Measurements from ENCODE around the gene SNCG. TPM values are rescaled to one million over a fixed set of nuclear protein-coding genes. Genes with fewer than 3 reads are reported as not detected.
"Not testable (repeated sequence)": the region's sequence is repeated elsewhere in the genome, so short reads cannot be mapped to it uniquely, and the experiment has no call there.

SNCG gene
- total RNA-seq = 265 TPM
- long read RNA-seq, transcript SNCG-202 (5 exons, 701 nt) = major isoform, 81 of 119 reads
- long read RNA-seq, partial matches to known transcripts = 18 of 119 reads
- long read RNA-seq, other reads (novel, unspliced or antisense) = 16 of 119 reads

DNA sequence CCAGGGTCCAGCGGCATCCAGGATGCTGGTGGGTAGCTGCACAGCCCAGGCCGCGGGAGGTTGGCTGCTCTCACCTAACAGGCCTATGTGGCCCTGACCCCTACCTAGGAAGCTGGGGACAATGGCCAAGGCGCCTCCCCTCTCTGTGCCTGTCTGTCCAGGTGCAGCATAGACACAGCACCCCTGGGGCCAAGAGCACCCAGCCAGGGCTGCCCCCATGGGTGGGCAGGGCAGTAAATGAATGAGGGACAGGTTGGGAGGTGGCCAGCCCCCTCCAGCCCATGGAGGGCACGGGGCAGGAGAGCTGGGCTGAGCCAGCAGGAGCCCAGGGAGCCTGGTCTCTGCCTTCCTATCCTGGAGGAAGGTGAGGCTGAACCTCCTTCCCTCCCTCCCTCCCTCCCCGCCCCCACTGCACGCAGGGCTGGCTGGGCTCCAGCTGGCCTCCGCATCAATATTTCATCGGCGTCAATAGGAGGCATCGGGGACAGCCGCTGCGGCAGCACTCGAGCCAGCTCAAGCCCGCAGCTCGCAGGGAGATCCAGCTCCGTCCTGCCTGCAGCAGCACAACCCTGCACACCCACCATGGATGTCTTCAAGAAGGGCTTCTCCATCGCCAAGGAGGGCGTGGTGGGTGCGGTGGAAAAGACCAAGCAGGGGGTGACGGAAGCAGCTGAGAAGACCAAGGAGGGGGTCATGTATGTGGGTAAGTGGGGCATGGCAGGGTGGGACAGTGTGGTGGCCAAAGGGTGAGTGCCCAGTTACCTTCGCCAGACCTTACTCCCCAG is at the start of gene SNCG:
Gene SNCG, plus strand, starts transcription at position 484 of the 785 bp plus-strand sequence. Its CDS starts 99 bp downstream, at position 583.
- DNase-seq (ENCODE audit: low spot score) = no peak

DNA sequence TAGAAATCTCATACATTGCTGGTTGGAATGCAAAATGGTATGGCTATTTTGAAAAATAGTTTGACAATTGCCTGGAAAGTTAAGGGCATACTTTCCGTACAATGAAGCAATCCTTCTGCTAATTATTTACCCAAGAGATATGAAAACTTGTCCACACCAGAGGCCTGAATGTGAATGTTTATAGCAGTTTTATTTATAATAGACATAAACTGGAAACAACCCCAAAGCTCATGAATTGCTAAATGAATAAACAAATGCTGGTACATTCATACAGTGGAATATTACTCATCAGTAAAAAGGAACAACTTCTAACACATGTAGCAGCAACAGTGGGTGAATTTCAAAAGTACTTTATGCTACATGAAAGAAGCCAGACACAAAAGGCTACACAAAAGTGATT is 43.7 kb upstream of the SNCG start:
- DNase-seq (ENCODE audit: low spot score) = no peak

DNA sequence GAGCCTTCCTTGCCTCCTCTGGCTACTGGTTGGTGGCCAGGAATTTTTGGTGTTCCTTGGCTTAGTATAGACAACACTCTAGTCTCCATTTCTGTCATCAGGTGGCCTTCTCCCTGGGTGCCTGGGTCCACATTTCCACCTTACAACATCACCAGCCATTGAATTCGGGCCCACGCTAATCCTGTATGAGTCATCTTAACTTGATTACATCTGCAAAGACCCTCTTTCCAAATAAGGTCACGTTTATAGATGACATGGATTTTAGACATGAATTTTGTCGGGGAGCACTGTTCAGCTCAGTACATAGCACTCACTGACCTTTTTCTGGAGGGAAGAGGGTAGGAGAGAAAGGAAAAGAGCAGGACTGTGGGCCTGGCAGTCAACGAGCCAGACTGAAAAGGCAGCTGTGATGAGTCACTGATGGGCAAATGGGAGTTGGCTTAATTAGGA is 40.4 kb upstream of the SNCG start:
- DNase-seq (ENCODE audit: low spot score) = no peak

DNA sequence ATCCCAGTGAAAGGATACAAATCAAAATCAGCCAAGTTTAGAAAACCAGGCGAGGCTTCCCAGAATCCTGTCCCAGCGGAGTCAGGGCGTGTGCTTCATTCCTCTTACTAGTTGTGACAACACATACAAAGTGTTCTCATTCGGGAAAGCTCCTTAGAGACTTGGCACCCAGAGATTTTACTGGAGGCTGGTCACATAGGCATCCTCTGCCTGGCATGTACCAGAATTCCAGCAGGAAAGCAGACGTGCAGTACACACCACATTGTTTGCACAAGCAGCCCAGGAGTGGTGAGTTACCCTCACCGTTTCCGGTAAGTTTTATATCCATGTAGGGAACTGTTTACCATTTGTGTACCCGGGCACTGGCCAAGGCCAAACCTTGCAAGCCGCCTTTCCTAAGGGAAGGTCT is 35.8 kb upstream of the SNCG start:
- DNase-seq (ENCODE audit: low spot score) = no peak

- DNase-seq (ENCODE audit: low spot score) = no peak
Measured at GRCh38 chr10:86929468-86930380, 28.7 kb upstream of the SNCG start.

DNA sequence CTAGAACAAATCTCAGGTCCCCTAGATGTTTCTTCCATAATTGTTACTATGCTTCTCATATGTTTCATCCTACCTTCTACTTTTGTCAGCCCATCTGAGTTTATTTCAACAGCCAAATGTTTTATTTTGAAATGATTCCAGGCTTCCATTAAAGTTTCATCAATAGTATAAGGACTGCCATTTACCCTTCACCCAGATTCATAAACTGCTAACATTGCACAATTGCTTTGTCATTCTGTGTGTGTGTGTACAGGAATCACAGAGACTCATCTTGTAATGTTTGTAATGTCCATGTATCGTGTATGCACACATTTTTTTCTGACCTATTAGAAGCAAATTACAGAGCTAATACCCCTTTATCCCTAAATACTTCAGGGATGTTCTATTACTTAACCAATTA is 26.5 kb upstream of the SNCG start:
- no peak for DNase-seq (ENCODE audit: low spot score)

GRCh38 chr10:86932674-86933073 is 25.7 kb upstream of the SNCG start:
- DNase-seq (ENCODE audit: low spot score) = no peak

DNA sequence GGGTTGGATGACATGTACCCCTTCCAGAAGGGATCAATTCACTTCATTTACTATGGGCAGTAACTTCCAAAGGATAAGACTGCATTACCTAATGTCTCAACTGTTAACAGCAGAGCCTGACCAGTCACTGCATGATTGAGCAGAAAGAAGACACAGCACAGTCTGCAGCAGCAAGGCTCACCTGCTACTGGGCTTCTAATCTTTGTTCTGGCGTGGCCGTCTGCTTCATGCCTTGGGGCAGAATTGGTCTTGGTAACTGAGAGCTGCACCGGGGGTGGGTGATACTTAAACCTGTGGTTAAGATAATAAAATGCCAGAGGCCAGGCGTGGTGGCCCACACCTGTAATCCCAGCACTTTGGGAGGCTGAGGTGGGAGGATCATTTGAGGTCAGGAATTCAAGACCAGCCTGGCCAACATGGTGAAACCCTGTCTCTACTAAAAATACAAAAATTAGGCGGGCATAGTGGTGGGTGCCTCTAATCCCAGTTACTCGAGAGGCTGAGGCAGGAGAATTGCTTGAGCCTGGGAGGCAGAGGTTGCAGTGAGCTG is 24.2 kb upstream of the SNCG start:
- DNase-seq (ENCODE audit: low spot score) = not testable (repeated sequence)

- DNase-seq (ENCODE audit: low spot score) = peak; percentile 77
Measured at GRCh38 chr10:86936661-86937501, 21.5 kb upstream of the SNCG start.

- peak; percentile 45 for DNase-seq (ENCODE audit: low spot score)
Measured at GRCh38 chr10:86937502-86938154, 20.8 kb upstream of the SNCG start.

DNA sequence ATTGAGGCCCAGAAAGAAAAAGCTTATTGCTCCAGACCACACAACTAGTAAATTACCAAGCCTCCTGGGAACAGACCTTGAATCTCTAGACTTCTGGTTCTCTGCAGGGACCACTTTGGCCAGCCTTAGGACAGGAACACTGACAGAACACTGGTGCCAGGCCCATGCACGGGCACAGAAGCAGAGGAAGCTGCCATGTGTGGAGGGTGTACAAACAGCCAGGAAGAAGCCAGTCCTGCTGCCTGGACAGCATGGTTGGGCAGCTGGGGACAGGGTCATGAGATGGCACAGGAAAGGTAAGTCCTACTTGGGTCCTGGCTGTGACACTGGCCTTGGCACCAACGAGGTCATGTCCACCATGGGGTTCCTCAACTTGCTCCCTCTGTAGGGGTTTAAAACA is 20.1 kb upstream of the SNCG start:
- peak; percentile 41 for DNase-seq (ENCODE audit: low spot score)

DNA sequence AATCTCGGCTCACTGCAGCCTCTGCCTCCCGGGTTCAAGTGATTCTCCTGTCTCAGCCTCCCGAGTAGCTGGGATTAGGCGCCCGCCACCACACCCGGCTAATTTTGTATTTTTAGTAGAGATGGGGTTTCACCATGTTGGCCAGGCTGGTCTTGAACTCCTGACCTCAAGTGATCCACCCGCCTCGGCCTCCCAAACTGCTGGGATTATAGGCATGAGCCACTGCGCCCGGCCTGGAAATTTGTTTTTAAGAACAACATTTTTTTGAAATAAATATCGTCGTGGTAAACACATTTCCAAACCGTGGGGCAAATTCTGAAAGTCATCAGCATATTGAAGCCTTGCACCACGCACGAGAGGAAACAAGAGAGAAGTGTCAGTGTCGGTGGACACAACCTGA is 18.3 kb upstream of the SNCG start:
- peak; percentile 33 for DNase-seq (ENCODE audit: low spot score)

DNA sequence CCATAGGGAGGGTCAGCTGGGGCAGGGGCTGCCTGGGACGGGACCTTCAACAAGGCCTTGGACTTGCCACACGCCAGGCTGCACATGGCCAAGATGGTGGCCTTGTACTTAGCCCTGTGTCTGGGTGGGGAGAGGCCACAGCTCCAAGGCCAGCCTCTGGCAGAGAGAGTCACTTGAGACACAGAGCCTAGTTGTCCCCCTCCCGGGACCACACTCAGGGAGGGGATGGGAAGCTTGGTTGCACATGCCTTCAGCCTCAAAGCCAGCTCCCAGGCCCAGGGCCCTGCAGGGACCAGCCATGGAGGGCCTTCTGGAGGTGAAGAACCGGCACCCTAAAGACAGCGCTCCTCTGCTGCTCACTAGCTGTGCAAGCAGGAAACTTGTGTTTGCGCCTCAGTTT is 17.7 kb upstream of the SNCG start:
- peak; percentile 84 for DNase-seq (ENCODE audit: low spot score)

DNA sequence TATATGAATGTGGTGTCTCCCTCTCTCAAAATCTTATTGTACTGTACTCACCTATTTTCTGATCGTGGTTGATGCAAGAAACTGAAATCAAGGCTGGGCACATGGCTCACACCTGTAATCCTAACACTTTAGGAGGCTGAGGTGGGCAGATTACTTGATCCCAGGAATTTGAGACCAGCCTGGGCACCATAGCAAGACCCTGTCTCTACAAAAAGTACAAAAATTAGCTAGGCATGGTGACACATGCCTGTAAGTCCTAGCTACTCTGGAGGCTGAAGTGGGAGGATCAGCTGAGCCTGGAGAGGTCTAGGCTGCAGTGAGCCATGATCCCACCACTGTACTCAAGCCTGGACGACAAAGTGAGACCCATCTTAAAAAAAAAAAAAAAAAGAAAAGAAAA is 17.0 kb upstream of the SNCG start:
- no peak for DNase-seq (ENCODE audit: low spot score)

- no peak for DNase-seq (ENCODE audit: low spot score)
Measured at GRCh38 chr10:86941991-86942421, 16.4 kb upstream of the SNCG start.

DNA sequence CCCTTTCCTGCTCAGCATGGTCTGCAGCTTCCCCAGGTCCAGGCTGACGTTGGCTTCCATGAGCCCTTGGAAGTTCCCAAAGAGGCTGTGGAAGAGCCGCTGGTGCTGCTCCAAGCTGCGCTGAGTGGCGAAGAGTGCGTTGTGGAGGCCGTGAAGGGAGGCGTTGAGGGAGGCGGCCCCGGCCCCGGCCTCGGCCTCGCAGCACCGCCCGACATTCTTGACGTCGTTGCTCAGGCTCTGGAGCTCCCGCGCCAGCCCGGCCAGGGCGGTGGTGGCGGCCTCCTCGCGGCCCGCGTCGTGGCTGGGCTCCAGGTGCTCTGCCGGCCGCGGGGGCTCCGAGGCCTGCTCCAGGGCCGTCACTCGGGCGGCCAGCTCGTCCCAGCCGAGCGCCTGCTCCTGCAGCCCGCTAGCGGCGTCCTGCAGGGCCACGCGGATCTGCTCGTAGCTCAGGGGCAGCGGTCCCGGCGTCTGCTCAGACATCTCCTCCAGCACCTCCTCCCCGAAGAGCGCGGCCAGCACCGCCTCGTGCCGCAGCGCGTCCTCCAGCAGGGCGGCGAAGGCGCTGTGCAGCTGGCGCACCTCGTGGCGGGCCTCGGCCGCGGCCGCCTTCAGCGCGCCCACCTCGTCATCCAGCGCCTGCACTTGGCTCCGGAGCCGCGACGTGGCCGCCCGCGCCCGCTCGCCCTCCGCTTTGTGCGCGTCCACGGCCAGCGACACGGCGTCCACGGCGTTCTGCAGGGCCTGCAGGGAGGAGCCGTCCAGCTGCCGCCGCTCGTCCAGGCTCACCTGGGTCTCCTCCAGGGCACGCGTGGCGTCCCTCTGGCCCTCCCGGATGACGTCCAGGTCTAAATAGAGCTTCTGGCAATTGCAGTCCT is 15.7 kb upstream of the SNCG start:
- DNase-seq (ENCODE audit: low spot score) = peak; percentile 87

DNA sequence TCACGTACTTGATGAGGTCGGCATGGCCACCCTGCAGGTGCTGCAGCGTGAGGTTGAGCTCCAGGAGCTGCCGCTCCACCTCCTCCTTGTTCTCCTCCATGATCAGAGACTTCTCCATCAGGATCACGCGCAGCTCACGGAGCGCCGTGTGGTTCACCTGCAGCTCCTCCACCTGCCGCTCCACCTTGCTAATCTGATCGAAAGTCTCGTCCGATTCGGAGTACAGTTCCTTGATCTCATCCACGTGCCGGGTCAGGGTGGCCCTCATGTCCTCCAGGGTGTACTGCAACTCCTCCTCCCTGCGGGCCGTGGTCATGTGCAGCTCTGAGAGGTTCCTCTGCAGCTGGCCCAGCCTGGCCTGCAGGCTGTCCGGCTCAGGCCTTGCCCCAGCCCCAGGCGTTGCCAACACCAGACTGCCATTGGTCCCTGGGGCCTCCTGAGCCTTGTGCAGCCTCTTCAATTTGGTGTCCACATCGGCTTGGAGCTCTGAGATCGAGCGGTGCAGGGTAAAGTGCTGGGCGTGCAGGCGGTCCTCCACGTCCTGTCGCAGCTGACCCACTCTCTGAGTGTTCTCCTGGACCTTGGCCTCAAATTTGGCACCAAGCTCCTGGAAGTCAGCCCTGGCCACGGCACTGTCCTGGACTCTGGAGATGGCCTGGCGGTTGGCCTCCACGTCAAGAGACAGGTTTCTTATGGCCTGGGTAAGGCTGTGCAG is 14.9 kb upstream of the SNCG start:
- peak; percentile 86 for DNase-seq (ENCODE audit: low spot score)

GRCh38 chr10:86944031-86944419 is 14.4 kb upstream of the SNCG start:
- no peak for DNase-seq (ENCODE audit: low spot score)
